ENCODE results near the gene TRERF1.
"Not testable (repeated sequence)": the region's sequence is repeated elsewhere in the genome, so short reads cannot be mapped to it uniquely, and the experiment has no call there.

Gene TRERF1

GRCh38 chr6:42450477-42451332, 1.0 kb downstream of the TRERF1 start:
- DNase-seq = no peak

- DNase-seq = no peak
Measured at GRCh38 chr6:42449917-42450476, 1.7 kb downstream of the TRERF1 start.

- DNase-seq = no peak
Measured at GRCh38 chr6:42448927-42449659, 2.6 kb downstream of the TRERF1 start.

GRCh38 chr6:42448391-42448790, 3.3 kb downstream of the TRERF1 start:
- no peak for DNase-seq

DNA sequence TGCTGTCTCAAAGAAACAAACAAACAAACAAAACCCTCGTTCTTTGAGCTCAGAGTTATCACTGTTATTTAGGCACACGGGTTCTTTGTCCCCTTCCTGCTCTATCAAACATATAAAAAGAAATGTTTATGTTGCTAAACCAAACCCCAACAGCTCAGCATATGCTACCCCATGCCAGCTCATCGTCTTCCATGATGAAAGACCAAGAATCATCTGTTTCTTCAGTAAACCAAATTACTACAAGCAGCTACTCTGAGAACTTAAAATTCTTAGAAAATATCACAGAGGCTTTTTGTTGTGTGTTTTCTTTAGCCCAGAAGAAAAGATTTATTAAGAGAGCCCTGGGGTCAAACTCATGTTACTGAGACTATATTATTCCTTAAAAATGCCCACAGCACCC, 4.7 kb downstream of the TRERF1 start:
- no peak for DNase-seq

- no peak for DNase-seq
Measured at GRCh38 chr6:42446370-42446769, 5.4 kb downstream of the TRERF1 start.

- not testable (repeated sequence) for DNase-seq
Measured at GRCh38 chr6:42445955-42446354, 5.8 kb downstream of the TRERF1 start.

GRCh38 chr6:42443312-42444060, 8.2 kb downstream of the TRERF1 start:
- no peak for DNase-seq

DNA sequence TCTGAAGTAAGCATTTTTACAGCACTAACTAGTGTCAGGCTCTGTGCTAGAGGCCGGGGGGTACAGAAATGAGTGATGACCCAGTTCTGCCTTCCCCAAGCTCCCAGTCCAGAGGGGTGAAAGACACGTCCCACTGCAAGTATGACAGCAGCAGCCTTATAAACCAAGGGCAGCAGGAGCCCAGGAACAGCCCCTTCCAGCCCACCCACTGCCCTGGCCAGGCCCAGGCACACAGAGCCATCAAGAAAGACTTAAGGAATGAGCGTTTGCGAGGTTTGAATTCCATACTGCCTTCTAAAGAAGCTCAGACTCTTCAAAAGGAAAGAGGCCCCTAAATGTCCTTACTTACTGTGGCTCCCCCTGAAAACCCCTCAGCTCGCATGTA, 10.0 kb downstream of the TRERF1 start:
- DNase-seq = no peak

DNA sequence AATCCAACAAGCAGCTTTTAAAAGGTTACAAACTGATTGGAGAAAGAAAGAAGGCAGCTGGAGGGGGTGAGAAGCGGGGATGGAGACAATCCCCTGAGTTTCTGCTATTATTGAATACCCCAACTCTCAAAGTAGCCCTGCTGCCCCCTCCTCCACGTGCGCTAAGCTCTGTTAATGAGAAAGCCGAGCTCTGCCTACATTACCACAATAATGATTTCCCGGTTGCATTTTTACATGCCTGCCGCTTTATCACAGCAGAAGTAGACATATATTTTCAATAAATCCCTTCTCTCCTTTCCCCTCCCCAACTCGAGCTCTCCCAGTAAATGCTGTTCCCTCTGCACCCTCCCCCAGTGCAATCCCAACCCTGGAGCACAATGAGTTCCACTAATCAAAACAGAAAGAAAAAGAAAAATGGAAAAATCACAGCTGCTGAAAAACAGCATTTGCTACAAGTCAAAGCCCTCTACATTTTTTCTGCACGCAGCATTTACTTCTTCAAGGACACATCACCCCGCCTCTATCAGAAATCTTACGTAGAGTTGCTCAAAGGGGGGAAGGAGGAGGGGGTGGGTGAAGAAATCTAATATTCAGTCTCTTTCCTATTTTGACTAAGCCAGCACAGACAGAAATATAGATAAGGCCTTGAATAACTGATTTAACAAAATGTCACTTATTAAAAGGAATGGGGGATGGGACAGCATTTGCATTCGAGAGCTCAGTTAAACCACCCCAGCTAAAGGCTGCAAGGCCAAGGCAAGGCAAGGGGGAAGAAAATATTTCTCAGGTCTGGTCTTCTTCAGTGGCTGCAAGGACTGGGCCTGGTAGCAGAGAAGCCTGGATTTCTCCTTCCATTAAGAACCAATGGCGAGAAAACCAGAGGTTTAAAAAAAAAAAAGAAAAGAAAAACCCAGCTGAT, 10.7 kb downstream of the TRERF1 start:
- DNase-seq = no peak

GRCh38 chr6:42440027-42440426, 11.7 kb downstream of the TRERF1 start:
- no peak for DNase-seq

DNA sequence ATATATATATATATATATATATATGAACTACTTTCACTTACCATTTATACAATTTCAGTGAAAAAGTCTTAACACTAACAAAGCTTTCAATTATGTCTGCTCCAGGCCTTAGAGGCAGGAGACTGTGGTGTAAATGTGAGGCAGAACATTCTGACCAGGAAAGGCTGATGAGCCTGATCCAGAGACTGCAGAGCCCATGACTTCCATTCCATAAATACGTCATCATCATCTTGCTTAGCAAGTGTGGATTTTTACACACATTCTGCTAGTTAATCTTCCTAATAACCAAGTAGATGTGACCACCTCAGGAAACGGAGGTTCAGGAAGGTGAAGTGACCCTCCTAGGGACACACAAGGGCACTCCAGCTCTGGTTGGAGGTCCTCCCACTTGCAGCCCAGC, 14.9 kb downstream of the TRERF1 start:
- DNase-seq = no peak

DNA sequence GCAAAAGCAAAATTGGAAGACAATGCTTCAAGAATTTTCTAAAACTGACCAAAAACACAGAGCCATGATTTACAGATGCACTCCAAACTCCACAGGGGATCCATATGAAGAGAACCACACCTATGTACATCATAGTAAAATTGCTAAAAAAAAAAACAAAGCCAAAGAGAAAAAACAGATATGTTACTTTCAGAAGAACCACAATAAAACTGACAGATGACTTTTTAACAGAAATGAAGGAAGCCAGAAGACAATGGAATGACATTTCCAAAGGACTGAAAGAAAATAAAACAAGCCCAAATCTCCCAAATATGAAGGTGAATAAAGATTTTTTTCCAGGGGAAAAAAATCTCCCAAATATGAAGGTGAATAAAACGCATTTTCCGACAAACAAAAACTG, 17.5 kb downstream of the TRERF1 start:
- no peak for DNase-seq

DNA sequence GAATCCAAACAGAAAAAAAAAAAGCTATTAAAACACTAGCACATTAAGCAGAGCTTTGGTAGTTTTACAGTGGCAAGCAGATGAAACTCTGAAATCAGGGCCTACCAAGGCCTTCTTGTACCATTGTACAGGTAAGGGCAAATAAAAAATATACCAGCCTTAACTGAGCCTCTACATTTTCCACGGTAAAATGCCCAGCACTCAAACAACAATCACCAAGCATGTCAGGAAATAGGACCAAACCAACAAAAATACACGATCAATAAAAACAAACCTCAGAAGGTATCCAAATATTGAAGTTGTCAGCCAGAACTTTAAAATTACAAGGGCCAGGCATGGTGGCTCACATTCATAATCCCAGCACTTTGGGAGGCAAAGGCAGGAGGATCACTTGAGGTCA, 18.3 kb downstream of the TRERF1 start:
- no peak for DNase-seq

DNA sequence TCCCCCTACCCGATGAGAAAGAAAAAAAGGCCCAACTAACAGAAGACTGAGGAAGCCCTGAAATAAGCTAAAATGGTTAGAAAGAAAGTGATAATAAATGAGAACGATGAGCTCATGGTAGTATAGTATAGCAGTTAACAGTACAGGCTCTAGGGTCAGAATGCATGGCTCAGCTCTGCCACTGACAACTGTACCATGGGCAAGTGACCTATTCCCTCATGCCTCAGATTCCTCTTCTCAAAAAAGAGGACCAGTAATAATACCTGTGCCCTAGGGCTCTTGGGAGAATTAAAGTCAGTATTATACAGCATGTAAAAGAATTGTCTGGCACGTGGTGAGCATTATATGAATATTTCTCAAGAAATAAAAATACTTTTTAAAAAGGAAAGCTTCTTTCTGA, 19.8 kb downstream of the TRERF1 start:
- DNase-seq = no peak

DNA sequence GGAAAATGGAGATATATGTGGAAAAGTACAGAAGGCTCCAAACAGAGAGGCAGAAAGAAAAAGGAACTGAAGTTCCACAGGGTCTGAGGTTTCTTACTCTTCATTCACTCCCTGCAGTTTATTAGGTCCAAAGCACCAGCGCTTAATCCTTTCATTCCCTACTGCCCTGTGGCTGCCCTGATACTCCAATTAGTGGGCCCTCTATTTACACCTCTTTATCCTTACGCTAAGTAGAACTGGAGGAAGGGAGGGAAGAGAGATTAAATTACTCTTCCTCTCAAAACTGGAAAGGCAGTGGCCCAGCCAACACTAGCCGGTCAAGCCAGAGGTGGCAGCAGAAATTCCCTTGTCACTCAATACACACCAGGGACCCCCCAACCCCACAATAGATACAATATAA, 20.4 kb downstream of the TRERF1 start:
- DNase-seq = no peak

GRCh38 chr6:42429836-42430235, 21.9 kb downstream of the TRERF1 start:
- no peak for DNase-seq

- DNase-seq = no peak
Measured at GRCh38 chr6:42429042-42429585, 22.6 kb downstream of the TRERF1 start.

GRCh38 chr6:42428326-42429041, 23.2 kb downstream of the TRERF1 start:
- no peak for DNase-seq

DNA sequence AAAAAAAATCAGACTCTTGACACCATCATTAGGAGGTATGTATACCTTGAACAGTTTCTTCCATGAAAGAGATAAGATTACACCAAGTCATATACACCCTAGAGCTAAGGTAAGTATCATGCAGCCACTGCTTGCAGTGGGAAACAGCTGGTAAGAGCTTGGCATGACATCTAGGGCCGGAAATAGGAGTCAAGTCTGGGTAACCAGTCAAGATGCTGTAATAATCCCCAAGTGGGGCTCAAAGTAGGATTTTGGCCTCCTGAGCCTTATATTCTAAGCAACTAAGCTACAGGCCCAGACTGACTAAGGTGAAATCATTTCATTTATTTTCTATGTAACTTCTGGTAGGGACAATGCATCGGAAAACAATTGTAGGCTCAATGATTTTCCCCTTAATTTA, 23.9 kb downstream of the TRERF1 start:
- DNase-seq = no peak

DNA sequence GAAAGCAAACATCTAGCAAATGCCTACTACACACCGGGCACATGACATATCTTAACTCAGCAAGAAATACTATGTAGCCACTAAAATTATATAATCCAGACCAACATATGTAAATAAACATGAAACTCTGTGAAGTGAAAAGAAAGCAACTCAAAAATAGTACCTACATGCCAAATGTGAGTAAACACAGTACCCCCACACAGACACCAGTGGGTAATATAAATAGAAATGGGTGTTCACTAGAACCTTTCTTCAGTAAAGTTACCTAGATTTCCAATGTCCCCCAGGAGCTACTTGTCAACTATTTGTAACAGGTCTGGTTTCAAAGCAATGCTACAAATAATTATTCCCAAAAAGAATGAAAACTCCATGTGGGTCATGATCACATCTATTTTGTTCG, 25.5 kb downstream of the TRERF1 start:
- no peak for DNase-seq
